K562 treated with DMSO at 1 percent for 12 hours (cell line): ENCODE measurements around the gene MEP1A. TPM values are rescaled to one million over a fixed set of nuclear protein-coding genes. Genes with fewer than 3 reads are reported as not detected.

Source experiments
- total RNA-seq: library from RNA; unstranded; fragments of 300-600 nt; gene quantifications from 2 replicates; pipeline ENCODE4 v1.2.3, GENCODE V29; 2022; ENCODE audit not compliant: insufficient read depth

MEP1A gene, protein sequence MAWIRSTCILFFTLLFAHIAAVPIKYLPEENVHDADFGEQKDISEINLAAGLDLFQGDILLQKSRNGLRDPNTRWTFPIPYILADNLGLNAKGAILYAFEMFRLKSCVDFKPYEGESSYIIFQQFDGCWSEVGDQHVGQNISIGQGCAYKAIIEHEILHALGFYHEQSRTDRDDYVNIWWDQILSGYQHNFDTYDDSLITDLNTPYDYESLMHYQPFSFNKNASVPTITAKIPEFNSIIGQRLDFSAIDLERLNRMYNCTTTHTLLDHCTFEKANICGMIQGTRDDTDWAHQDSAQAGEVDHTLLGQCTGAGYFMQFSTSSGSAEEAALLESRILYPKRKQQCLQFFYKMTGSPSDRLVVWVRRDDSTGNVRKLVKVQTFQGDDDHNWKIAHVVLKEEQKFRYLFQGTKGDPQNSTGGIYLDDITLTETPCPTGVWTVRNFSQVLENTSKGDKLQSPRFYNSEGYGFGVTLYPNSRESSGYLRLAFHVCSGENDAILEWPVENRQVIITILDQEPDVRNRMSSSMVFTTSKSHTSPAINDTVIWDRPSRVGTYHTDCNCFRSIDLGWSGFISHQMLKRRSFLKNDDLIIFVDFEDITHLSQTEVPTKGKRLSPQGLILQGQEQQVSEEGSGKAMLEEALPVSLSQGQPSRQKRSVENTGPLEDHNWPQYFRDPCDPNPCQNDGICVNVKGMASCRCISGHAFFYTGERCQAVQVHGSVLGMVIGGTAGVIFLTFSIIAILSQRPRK
- total RNA-seq, result not detected in 2 replicates

GRCh38 chr6:46793138-46793537, at the start of gene MEP1A:
Gene MEP1A, plus strand, starts transcription at chr6:46793389. Its CDS starts 10 bp downstream, at chr6:46793399.

DNA sequence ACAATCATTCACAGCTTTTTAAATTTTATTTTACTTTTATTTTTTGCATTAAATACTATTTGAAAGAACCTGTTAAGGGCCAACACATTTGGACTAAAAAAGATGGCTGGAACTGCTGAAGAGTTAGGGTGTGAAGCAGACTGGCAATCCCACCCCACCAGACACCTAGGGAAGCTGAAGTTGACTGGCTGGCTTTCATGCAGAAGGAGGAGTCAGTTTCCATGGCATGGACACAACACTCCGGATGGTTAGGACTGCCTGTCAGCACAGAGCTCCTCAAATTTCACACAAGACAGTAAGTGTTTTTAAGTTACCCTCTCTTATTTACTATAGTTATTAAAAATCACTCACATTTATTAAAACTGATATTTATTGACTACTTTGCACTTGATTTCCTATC, 46.5 kb upstream of the MEP1A start, which contains the start of gene ANKRD66:
ANKRD66 (plus strand) TSS at position 238 of the 400 bp plus-strand sequence. CDS start 5,016 bp downstream, outside the sequence.

Other genes starting within 250 kb of the MEP1A start
- not detected in 2 replicates for gene CYP39A1, start 140.6 kb upstream of the MEP1A start, total RNA-seq
- not detected in 2 replicates for gene SLC25A27, start 140.4 kb upstream of the MEP1A start, total RNA-seq
- gene TDRD6, start 105.5 kb upstream of the MEP1A start, total RNA-seq, result 0.13 and 0.48 TPM in 2 replicates
- gene PLA2G7, start 58.0 kb upstream of the MEP1A start, total RNA-seq, result not detected in 2 replicates
- not detected in 2 replicates for gene ANKRD66, start 46.5 kb upstream of the MEP1A start, total RNA-seq
- gene ADGRF5, start 128.5 kb downstream of the MEP1A start, total RNA-seq, result not detected in 2 replicates
- gene ADGRF1, start 248.9 kb downstream of the MEP1A start, total RNA-seq, result not detected in 2 replicates